MM.1S (cell line): ENCODE results near the gene TCOF1.

ENCODE experiments used
- DNase-seq: peaks from one replicate; pipeline ENCODE4 v3.0.0-alpha.2; 2015
- H2AFZ ChIP-seq: fragments of 300-600 bp; sonication (generic); 2 replicates; pipeline ENCODE4 v1.6.0; 2016; ENCODE audit warnings: antibody characterized with exemption, low read length
- H3F3A ChIP-seq: fragments of 300-600 bp; sonication (generic); 2 replicates; pipeline ENCODE4 v1.6.1; 2016; ENCODE audit warnings: mild to moderate bottlenecking, antibody characterized with exemption, low read length, moderate library complexity, mixed read lengths; ENCODE audit not compliant: insufficient read depth
- H3K27ac ChIP-seq: fragments of 300-600 bp; sonication (generic); 2 replicates; pipeline ENCODE4 v1.5.1; 2016; ENCODE audit warnings: mild to moderate bottlenecking, low read length
- H3K27me3 ChIP-seq: fragments of 300-600 bp; sonication (generic); replicated peaks from 2 replicates; pipeline ENCODE4 v1.6.0; 2016; ENCODE audit warnings: low read length; ENCODE audit not compliant: insufficient read depth
- H3K36me3 ChIP-seq: fragments of 300-600 bp; sonication (generic); replicated peaks from 2 replicates; pipeline ENCODE4 v1.6.1; 2016; ENCODE audit warnings: mild to moderate bottlenecking, low read length, mixed read lengths; ENCODE audit not compliant: insufficient read depth
- H3K4me1 ChIP-seq: fragments of 300-600 bp; sonication (generic); 2 replicates; pipeline ENCODE4 v1.6.1; 2016; ENCODE audit warnings: low read length, mixed read lengths
- H3K4me2 ChIP-seq: fragments of 300-600 bp; sonication (generic); 2 replicates; pipeline ENCODE4 v1.6.0; 2016; ENCODE audit warnings: low read depth, low read length
- H3K4me3 ChIP-seq: fragments of 300-600 bp; sonication (generic); 2 replicates; pipeline ENCODE4 v1.5.1; 2016; ENCODE audit warnings: low read length, mixed read lengths
- H3K79me2 ChIP-seq: fragments of 300-600 bp; sonication (generic); 2 replicates; pipeline ENCODE4 v1.6.1; 2016; ENCODE audit warnings: mixed run types, low read length, mixed read lengths
- H3K9ac ChIP-seq: fragments of 300-600 bp; sonication (generic); 2 replicates; pipeline ENCODE4 v1.6.1; 2016; ENCODE audit warnings: low read length, mixed read lengths
- H3K9me2 ChIP-seq: fragments of 300-600 bp; sonication (generic); replicated peaks from 2 replicates; pipeline ENCODE4 v1.6.1; 2016; ENCODE audit warnings: mild to moderate bottlenecking, low read length, mixed read lengths; ENCODE audit not compliant: insufficient read depth
- H3K9me3 ChIP-seq: fragments of 300-600 bp; sonication (generic); replicated peaks from 2 replicates; pipeline ENCODE4 v1.6.1; 2016; ENCODE audit warnings: mild to moderate bottlenecking, low read length, mixed read lengths; ENCODE audit not compliant: insufficient read depth
- H4K20me1 ChIP-seq: fragments of 300-600 bp; sonication (generic); 2 replicates; pipeline ENCODE4 v1.6.1; 2016; ENCODE audit warnings: mild to moderate bottlenecking, low read length, moderate library complexity, mixed read lengths; ENCODE audit not compliant: insufficient read depth
- CTCF ChIP-seq: fragments of 300-600 bp; sonication (generic); IDR thresholded peaks from 2 replicates; pipeline ENCODE4 v1.5.1; 2016; ENCODE audit warnings: antibody characterized with exemption, low read length, mixed read lengths
- EZH2 ChIP-seq: fragments of 300-600 bp; sonication (generic); optimal IDR thresholded peaks from 2 replicates; pipeline ENCODE3; 2017; ENCODE audit warnings: low read depth, mild to moderate bottlenecking, antibody characterized with exemption, low read length, mixed read lengths
- EZH2phosphoT487 ChIP-seq: fragments of 300-600 bp; sonication (generic); IDR thresholded peaks from 2 replicates; pipeline ENCODE4 v1.6.1; 2018; ENCODE audit warnings: antibody characterized with exemption, low read length

TCOF1 gene

GRCh38 chr5:150312518-150312917 lies 45.0 kb upstream of the TCOF1 start:
- no peaks in the 10 kb centered on the region for H3K79me2 ChIP-seq
- H3K4me2 ChIP-seq: no peak overlapping the region
- H4K20me1 ChIP-seq: no peaks in the 10 kb centered on the region
- no peaks in the 10 kb centered on the region for H3K27me3 ChIP-seq
- no peaks in the 10 kb centered on the region for H3K9me3 ChIP-seq
- DNase-seq: no peak
- no peaks in the 10 kb centered on the region for H3K36me3 ChIP-seq
- no peaks in the 10 kb centered on the region for H3K9me2 ChIP-seq
- no peak overlapping the region for H3K9ac ChIP-seq
- TF ChIP-seq EZH2: no peak
- no peak for TF ChIP-seq EZH2phosphoT487
- TF ChIP-seq CTCF: no peak
- no peaks in the 10 kb centered on the region for H3F3A ChIP-seq
- no peak overlapping the region for H3K4me3 ChIP-seq
- no peak overlapping the region for H2AFZ ChIP-seq
- H3K4me1 ChIP-seq: peaks cover 19% of the 10 kb centered on the region
- H3K27ac ChIP-seq: no peak overlapping the region

GRCh38 chr5:150313501-150313900 lies 44.0 kb upstream of the TCOF1 start:
- Histone ChIP-seq H3K9me3 (no peaks in the 10 kb centered on the region), H3K79me2 (no peaks in the 10 kb centered on the region), H3K27ac (peak overlapping the region; percentile 61; the same call in 1 of the 2 replicates), H3K4me3 (no peak overlapping the region), H3K9ac (no peak overlapping the region), H3F3A (no peaks in the 10 kb centered on the region), H3K4me2 (peak overlapping the region; percentile 67), H2AFZ (peak overlapping the region; percentile 57; the same call in 1 of the 2 replicates), H3K27me3 (no peaks in the 10 kb centered on the region), H4K20me1 (no peaks in the 10 kb centered on the region), H3K36me3 (no peaks in the 10 kb centered on the region), H3K4me1 (peaks cover 19% of the 10 kb centered on the region), H3K9me2 (no peaks in the 10 kb centered on the region)
- TF ChIP-seq EZH2 (no peak), CTCF (no peak), EZH2phosphoT487 (no peak)
- no peak for DNase-seq

GRCh38 chr5:150313921-150314716 lies 43.4 kb upstream of the TCOF1 start:
- Histone ChIP-seq H2AFZ (peak overlapping the region; percentile 57), H3K27ac (peak overlapping the region; percentile 61; the same call in 1 of the 2 replicates), H3K9ac (no peak overlapping the region; the same call in 1 of the 2 replicates), H3F3A (no peaks in the 10 kb centered on the region), H3K4me3 (no peak overlapping the region), H3K9me3 (no peaks in the 10 kb centered on the region), H3K36me3 (no peaks in the 10 kb centered on the region), H3K79me2 (no peaks in the 10 kb centered on the region), H4K20me1 (no peaks in the 10 kb centered on the region), H3K27me3 (no peaks in the 10 kb centered on the region), H3K4me1 (peaks cover 19% of the 10 kb centered on the region), H3K4me2 (peak overlapping the region; percentile 67), H3K9me2 (no peaks in the 10 kb centered on the region)
- TF ChIP-seq EZH2: no peak
- no peak for TF ChIP-seq EZH2phosphoT487
- TF ChIP-seq CTCF: no peak
- peak; percentile 55 for DNase-seq
